GM23338 (cell line): Measurements from ENCODE around the gene ERC2.

Experiments
- CREB1 ChIP-seq: fragments of 250-450 bp; sonication (Bioruptor Pico); IDR thresholded peaks from 2 replicates; pipeline ENCODE4 v1.5.0; 2020; ENCODE audit warnings: low read depth, mild to moderate bottlenecking, moderate library complexity
- EZH2 ChIP-seq: fragments of 200-600 bp; sonication (generic); IDR thresholded peaks from one replicate; pipeline ENCODE4 v1.8.0; 2017; ENCODE audit warnings: antibody characterized with exemption, mild to moderate bottlenecking, low read depth; ENCODE audit not compliant: unreplicated experiment
- EZH2phosphoT487 ChIP-seq: fragments of 200-600 bp; sonication (generic); IDR thresholded peaks from one replicate; pipeline ENCODE4 v1.8.1; 2018; ENCODE audit warnings: antibody characterized with exemption; ENCODE audit not compliant: unreplicated experiment
- JUNB ChIP-seq: IDR thresholded peaks from one replicate; pipeline ENCODE4 v1.6.1; 2016; ENCODE audit warnings: antibody characterized with exemption; ENCODE audit not compliant: unreplicated experiment
- NANOG ChIP-seq: IDR thresholded peaks from 2 replicates; pipeline ENCODE4 v1.6.1; 2016; ENCODE audit warnings: antibody characterized with exemption, borderline replicate concordance
- POLR2AphosphoS5 ChIP-seq: IDR thresholded peaks from 2 replicates; pipeline ENCODE4 v1.6.1; 2016; ENCODE audit warnings: antibody characterized with exemption, low read depth
- STAT1 ChIP-seq: IDR thresholded peaks from one replicate; pipeline ENCODE4 v1.6.1; 2016; ENCODE audit warnings: antibody characterized with exemption; ENCODE audit not compliant: unreplicated experiment
- ZNF114 ChIP-seq: fragments of 250-450 bp; sonication (Bioruptor Pico); IDR thresholded peaks from 2 replicates; pipeline ENCODE4 v1.5.0; 2020; ENCODE audit warnings: mild to moderate bottlenecking, moderate library complexity
- ZNF331 ChIP-seq: fragments of 250-450 bp; sonication (Bioruptor Pico); IDR thresholded peaks from 2 replicates; pipeline ENCODE4 v1.5.0; 2020; ENCODE audit warnings: low read depth, mild to moderate bottlenecking, moderate library complexity
- TF ChIP-seq, protein P1 (sequence below), 2 experiments: fragments of 200-600 bp in 1 of 2; sonication (generic) in 1 of 2; conservative IDR thresholded peaks; 2 replicates each; pipeline versions ENCODE4 v1.5.1 to v1.6.1; 2016 to 2017; ENCODE audit warnings: antibody characterized with exemption in 2 of 2, low read depth in 2 of 2, mild to moderate bottlenecking in 2 of 2, moderate library complexity in 1 of 2
- TF ChIP-seq, protein P2 (sequence below): IDR thresholded peaks from one replicate; pipeline ENCODE4 v1.6.1; 2018; ENCODE audit warnings: antibody characterized with exemption; ENCODE audit not compliant: unreplicated experiment
- TF ChIP-seq, protein P3 (sequence below): IDR thresholded peaks from 2 replicates; pipeline ENCODE4 v1.6.1; 2016; ENCODE audit warnings: antibody characterized with exemption
- TF ChIP-seq, protein P4 (sequence below): fragments of 250-450 bp; sonication (Bioruptor Pico); IDR thresholded peaks from 2 replicates; pipeline ENCODE4 v1.5.0; 2020; ENCODE audit warnings: mild to moderate bottlenecking, moderate library complexity

DNA sequence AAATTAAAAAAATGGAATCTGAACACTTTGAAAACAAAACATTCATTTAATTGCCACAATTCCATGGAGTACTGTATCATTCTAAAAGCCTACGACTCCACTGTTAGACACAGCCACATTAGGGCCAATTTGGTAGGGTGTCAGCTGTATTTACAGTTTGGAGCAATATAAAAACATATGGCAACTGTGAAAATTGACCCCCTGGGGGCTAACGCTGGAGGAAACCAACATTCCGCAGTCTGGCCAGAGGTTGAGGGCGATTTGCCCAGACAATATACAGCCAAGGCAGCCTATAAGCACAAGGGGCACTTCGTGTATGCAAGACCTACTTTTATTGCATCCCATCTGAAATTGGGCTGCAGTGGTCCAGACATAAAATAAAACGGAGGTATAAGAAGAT, 504.7 kb downstream of the ERC2 start:
- TF ChIP-seq, protein P1, sequence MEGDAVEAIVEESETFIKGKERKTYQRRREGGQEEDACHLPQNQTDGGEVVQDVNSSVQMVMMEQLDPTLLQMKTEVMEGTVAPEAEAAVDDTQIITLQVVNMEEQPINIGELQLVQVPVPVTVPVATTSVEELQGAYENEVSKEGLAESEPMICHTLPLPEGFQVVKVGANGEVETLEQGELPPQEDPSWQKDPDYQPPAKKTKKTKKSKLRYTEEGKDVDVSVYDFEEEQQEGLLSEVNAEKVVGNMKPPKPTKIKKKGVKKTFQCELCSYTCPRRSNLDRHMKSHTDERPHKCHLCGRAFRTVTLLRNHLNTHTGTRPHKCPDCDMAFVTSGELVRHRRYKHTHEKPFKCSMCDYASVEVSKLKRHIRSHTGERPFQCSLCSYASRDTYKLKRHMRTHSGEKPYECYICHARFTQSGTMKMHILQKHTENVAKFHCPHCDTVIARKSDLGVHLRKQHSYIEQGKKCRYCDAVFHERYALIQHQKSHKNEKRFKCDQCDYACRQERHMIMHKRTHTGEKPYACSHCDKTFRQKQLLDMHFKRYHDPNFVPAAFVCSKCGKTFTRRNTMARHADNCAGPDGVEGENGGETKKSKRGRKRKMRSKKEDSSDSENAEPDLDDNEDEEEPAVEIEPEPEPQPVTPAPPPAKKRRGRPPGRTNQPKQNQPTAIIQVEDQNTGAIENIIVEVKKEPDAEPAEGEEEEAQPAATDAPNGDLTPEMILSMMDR (conservative IDR thresholded peaks at IDR 0.05; ENCODE audit: low read depth in 2 of 2), result no peak
- no peak for TF ChIP-seq CREB1 (CRISPR knock-in tag)
- TF ChIP-seq JUNB, result no peak
- TF ChIP-seq EZH2, result no peak
- TF ChIP-seq, protein P2, sequence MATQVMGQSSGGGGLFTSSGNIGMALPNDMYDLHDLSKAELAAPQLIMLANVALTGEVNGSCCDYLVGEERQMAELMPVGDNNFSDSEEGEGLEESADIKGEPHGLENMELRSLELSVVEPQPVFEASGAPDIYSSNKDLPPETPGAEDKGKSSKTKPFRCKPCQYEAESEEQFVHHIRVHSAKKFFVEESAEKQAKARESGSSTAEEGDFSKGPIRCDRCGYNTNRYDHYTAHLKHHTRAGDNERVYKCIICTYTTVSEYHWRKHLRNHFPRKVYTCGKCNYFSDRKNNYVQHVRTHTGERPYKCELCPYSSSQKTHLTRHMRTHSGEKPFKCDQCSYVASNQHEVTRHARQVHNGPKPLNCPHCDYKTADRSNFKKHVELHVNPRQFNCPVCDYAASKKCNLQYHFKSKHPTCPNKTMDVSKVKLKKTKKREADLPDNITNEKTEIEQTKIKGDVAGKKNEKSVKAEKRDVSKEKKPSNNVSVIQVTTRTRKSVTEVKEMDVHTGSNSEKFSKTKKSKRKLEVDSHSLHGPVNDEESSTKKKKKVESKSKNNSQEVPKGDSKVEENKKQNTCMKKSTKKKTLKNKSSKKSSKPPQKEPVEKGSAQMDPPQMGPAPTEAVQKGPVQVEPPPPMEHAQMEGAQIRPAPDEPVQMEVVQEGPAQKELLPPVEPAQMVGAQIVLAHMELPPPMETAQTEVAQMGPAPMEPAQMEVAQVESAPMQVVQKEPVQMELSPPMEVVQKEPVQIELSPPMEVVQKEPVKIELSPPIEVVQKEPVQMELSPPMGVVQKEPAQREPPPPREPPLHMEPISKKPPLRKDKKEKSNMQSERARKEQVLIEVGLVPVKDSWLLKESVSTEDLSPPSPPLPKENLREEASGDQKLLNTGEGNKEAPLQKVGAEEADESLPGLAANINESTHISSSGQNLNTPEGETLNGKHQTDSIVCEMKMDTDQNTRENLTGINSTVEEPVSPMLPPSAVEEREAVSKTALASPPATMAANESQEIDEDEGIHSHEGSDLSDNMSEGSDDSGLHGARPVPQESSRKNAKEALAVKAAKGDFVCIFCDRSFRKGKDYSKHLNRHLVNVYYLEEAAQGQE, result no peak
- TF ChIP-seq EZH2phosphoT487, result no peak
- TF ChIP-seq POLR2AphosphoS5, result no peak
- TF ChIP-seq, protein P3, sequence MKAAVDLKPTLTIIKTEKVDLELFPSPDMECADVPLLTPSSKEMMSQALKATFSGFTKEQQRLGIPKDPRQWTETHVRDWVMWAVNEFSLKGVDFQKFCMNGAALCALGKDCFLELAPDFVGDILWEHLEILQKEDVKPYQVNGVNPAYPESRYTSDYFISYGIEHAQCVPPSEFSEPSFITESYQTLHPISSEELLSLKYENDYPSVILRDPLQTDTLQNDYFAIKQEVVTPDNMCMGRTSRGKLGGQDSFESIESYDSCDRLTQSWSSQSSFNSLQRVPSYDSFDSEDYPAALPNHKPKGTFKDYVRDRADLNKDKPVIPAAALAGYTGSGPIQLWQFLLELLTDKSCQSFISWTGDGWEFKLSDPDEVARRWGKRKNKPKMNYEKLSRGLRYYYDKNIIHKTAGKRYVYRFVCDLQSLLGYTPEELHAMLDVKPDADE, result no peak
- no peak for TF ChIP-seq ZNF331
- TF ChIP-seq, protein P4, sequence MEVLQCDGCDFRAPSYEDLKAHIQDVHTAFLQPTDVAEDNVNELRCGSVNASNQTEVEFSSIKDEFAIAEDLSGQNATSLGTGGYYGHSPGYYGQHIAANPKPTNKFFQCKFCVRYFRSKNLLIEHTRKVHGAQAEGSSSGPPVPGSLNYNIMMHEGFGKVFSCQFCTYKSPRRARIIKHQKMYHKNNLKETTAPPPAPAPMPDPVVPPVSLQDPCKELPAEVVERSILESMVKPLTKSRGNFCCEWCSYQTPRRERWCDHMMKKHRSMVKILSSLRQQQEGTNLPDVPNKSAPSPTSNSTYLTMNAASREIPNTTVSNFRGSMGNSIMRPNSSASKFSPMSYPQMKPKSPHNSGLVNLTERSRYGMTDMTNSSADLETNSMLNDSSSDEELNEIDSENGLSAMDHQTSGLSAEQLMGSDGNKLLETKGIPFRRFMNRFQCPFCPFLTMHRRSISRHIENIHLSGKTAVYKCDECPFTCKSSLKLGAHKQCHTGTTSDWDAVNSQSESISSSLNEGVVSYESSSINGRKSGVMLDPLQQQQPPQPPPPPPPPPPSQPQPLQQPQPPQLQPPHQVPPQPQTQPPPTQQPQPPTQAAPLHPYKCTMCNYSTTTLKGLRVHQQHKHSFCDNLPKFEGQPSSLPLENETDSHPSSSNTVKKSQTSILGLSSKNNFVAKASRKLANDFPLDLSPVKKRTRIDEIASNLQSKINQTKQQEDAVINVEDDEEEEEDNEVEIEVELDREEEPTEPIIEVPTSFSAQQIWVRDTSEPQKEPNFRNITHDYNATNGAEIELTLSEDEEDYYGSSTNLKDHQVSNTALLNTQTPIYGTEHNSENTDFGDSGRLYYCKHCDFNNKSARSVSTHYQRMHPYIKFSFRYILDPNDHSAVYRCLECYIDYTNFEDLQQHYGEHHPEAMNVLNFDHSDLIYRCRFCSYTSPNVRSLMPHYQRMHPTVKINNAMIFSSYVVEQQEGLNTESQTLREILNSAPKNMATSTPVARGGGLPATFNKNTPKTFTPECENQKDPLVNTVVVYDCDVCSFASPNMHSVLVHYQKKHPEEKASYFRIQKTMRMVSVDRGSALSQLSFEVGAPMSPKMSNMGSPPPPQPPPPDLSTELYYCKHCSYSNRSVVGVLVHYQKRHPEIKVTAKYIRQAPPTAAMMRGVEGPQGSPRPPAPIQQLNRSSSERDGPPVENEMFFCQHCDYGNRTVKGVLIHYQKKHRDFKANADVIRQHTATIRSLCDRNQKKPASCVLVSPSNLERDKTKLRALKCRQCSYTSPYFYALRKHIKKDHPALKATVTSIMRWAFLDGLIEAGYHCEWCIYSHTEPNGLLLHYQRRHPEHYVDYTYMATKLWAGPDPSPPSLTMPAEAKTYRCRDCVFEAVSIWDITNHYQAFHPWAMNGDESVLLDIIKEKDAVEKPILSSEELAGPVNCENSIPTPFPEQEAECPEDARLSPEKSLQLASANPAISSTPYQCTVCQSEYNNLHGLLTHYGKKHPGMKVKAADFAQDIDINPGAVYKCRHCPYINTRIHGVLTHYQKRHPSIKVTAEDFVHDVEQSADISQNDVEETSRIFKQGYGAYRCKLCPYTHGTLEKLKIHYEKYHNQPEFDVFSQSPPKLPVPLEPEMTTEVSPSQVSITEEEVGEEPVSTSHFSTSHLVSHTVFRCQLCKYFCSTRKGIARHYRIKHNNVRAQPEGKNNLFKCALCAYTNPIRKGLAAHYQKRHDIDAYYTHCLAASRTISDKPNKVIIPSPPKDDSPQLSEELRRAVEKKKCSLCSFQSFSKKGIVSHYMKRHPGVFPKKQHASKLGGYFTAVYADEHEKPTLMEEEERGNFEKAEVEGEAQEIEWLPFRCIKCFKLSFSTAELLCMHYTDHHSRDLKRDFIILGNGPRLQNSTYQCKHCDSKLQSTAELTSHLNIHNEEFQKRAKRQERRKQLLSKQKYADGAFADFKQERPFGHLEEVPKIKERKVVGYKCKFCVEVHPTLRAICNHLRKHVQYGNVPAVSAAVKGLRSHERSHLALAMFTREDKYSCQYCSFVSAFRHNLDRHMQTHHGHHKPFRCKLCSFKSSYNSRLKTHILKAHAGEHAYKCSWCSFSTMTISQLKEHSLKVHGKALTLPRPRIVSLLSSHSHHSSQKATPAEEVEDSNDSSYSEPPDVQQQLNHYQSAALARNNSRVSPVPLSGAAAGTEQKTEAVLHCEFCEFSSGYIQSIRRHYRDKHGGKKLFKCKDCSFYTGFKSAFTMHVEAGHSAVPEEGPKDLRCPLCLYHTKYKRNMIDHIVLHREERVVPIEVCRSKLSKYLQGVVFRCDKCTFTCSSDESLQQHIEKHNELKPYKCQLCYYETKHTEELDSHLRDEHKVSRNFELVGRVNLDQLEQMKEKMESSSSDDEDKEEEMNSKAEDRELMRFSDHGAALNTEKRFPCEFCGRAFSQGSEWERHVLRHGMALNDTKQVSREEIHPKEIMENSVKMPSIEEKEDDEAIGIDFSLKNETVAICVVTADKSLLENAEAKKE (CRISPR knock-in tag), result no peak
- TF ChIP-seq NANOG, result no peak
- no peak for TF ChIP-seq STAT1
- TF ChIP-seq ZNF114 (CRISPR knock-in tag), result no peak
